Aorta (tissue), 5 donors: Measurements from ENCODE around the gene NFATC3. TPM values are rescaled to one million over a fixed set of nuclear protein-coding genes. Genes with fewer than 3 reads are reported as not detected.

ENCODE experiments used
- ATAC-seq: fragments of 200-7000 bp; cut with Tn5 transposase; one replicate; pipeline ENCODE4 v1.9.1; 2022; ENCODE audit warnings: moderate library complexity; ENCODE audit not compliant: low FRiP score
- DNase-seq, 2 donors: peaks; one replicate each; pipeline ENCODE4 v3.0.0-alpha.2; 2020
- H3K27ac ChIP-seq, 2 donors: one replicate each; pipeline ENCODE4 v1.5.1; 2013; ENCODE audit warnings: low read length in 2 of 2, mild to moderate bottlenecking in 2 of 2, moderate library complexity in 2 of 2, control low read depth in 1 of 2, inconsistent platforms in 1 of 2, low read depth in 1 of 2
- H3K27me3 ChIP-seq, 2 donors: one replicate each; pipeline ENCODE4 v1.6.1; 2013; ENCODE audit warnings: control low read depth in 1 of 2, low read length in 1 of 2, mild to moderate bottlenecking in 1 of 2, moderate library complexity in 1 of 2; ENCODE audit not compliant: insufficient read depth in 2 of 2, control insufficient read depth in 1 of 2
- H3K36me3 ChIP-seq, 2 donors: one replicate each; pipeline ENCODE4 v1.6.1; 2013; ENCODE audit warnings: control low read depth in 1 of 2, low read length in 1 of 2, mild to moderate bottlenecking in 1 of 2; ENCODE audit not compliant: insufficient read depth in 2 of 2, control insufficient read depth in 1 of 2
- H3K4me1 ChIP-seq, 2 donors: one replicate each; pipeline ENCODE4 v1.6.1; 2013; ENCODE audit warnings: low read length in 2 of 2, control low read depth in 1 of 2, mild to moderate bottlenecking in 1 of 2, moderate library complexity in 1 of 2; ENCODE audit not compliant: insufficient read depth in 2 of 2, control insufficient read depth in 1 of 2
- H3K4me3 ChIP-seq, 2 donors: one replicate each; pipeline ENCODE4 v1.5.1; 2013; ENCODE audit warnings: low read length in 2 of 2, control low read depth in 1 of 2, mild to moderate bottlenecking in 1 of 2
- H3K9me3 ChIP-seq: one replicate; pipeline ENCODE4 v1.6.1; 2013; ENCODE audit warnings: mild to moderate bottlenecking, low read length; ENCODE audit not compliant: control insufficient read depth
- WGBS, 2 donors: extraction: QIAGEN DNeasy Blood & Tissue Kit; methylation state at CpG; one replicate each; pipeline ENCODE4 v1.1.7; 2013; 5-methylcytosine and 5-hydroxymethylcytosine counted together
- intact Hi-C, 2 donors: fragments of 100-400 bp; cut with DNase I; formaldehyde crosslinking; loops; one replicate each; pipeline versions ENCODE4 v1.14.2 to v1.15.0; 2022
- polyA plus RNA-seq, 2 donors: library from polyadenylated mRNA; stranded (reverse); fragments of 200-250 nt; gene quantifications; one replicate each; pipeline ENCODE4 v1.2.3, GENCODE V29; 2013
- total RNA-seq, 2 donors: library from RNA; stranded (reverse); fragmentation: NEBNext Ultra II Directional; extraction: Animal tissue kit (Norgen Biotek cat#: 25700); gene quantifications; one replicate each; pipeline ENCODE4 v1.2.1, GENCODE V29; 2021
- donor health status: healthy with polysubstance abuse.
- donor health status: Bipolar disorder and iron deficiency.
- donor health status: DM: no; HTN: no; CAD: no.
- donor health status: DM: no; HTN: no; CAD: no.
- donor health status: DM: yes; HTN: yes; CAD: no.

The NFATC3 gene
- total and polyA plus RNA-seq, 4 donors = 10.3 to 48.4 (median 24.2) TPM

DNA sequence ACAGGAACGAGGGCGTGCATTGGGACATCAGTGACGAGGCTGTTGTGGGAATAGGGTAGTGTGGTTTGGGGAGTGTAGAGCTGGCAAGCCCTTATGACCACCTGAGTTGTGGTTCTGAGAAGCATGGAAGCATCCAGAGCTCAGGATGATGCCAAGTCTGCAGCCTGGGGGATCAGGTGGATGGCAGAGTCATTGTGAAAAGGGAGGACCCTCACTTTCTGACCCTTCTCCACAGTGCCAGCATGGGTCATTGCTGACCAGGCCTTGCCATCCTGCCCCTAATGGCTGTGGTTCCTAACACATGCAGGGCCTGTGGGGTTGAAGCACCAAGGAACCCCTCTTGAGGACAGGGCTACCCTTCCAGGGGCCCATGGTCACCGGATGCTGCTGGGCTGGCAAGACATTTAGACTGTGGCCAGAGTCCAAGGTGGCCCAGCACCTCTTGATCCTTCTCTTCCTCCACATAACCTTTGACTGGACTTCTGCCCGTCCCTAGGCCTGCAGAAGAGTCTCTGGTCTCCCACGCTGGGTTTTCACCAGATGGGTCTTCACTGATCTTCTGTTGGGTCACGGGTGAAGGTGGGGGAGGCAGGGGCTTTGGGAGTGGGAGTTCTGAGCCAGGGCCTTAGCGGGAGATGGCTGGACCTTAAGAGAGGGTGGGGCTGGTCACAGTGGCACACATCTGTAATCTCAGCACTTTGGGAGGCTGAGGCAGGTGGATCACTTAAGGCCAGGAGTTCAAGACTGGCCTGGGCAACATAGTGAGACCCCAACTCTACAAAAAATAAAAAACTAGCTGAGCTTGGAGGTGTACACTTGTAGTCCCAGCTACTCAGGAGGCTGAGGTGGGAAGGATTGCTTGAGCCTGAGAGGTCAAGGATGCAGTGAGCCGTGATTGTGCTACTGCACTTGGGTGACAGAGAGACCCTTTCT is 158.0 kb downstream of the NFATC3 start:
- no peak for ATAC-seq
- no peaks in the 10 kb centered on the region for H3K4me1 ChIP-seq
- H3K27me3 ChIP-seq = no peaks in the 10 kb centered on the region
- intact Hi-C loops = loop anchor here in 1 of 2 donors (5.0 kb wide), 1 partner anchor 84 kb away; no protein-coding TSS in a partner anchor
- 88% methylated on average over 9 of the region's 9 CpGs for WGBS, 2 donors
- no peaks in the 10 kb centered on the region for H3K36me3 ChIP-seq
- H3K4me3 ChIP-seq = no peak overlapping the region
- H3K9me3 ChIP-seq = no peaks in the 10 kb centered on the region
- peak in 1 of 2 donors; percentile 26 for DNase-seq
- H3K27ac ChIP-seq = no peak overlapping the region

DNA sequence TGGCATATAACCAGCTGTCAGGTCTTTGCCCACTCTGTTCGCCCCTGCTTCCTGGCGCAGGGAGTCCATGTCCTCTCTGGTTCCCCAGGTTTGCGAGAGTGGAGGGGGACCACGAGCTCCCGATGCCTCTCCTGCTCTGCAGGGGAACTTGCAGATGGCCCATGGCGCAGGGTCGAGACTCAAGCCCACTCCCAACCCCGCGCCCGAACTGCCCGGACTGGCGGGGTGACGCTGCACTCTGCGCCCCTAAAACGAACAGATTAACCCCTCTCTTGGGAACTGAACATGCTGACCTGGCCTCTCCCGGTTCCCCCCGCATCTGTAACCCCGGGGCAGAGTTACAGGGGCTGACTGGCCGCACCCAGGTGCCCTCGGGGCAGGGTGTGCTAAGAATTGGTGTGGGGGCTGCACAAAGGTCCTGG is 159.3 kb downstream of the NFATC3 start:
- H3K4me1 ChIP-seq = no peaks in the 10 kb centered on the region
- no peaks in the 10 kb centered on the region for H3K9me3 ChIP-seq
- H3K27ac ChIP-seq = no peak overlapping the region
- WGBS, 2 donors = 4 to 5% methylated on average over 20 of the region's 20 CpGs
- ATAC-seq = no peak
- H3K27me3 ChIP-seq = no peaks in the 10 kb centered on the region
- DNase-seq = peak; percentile 48 to 70
- no peaks in the 10 kb centered on the region for H3K36me3 ChIP-seq
- intact Hi-C loops = loop anchor here in 1 of 2 donors (5.0 kb wide), 1 partner anchor 83 kb away; no protein-coding TSS in a partner anchor
- H3K4me3 ChIP-seq = peak overlapping the region; percentile 58 to 74

DNA sequence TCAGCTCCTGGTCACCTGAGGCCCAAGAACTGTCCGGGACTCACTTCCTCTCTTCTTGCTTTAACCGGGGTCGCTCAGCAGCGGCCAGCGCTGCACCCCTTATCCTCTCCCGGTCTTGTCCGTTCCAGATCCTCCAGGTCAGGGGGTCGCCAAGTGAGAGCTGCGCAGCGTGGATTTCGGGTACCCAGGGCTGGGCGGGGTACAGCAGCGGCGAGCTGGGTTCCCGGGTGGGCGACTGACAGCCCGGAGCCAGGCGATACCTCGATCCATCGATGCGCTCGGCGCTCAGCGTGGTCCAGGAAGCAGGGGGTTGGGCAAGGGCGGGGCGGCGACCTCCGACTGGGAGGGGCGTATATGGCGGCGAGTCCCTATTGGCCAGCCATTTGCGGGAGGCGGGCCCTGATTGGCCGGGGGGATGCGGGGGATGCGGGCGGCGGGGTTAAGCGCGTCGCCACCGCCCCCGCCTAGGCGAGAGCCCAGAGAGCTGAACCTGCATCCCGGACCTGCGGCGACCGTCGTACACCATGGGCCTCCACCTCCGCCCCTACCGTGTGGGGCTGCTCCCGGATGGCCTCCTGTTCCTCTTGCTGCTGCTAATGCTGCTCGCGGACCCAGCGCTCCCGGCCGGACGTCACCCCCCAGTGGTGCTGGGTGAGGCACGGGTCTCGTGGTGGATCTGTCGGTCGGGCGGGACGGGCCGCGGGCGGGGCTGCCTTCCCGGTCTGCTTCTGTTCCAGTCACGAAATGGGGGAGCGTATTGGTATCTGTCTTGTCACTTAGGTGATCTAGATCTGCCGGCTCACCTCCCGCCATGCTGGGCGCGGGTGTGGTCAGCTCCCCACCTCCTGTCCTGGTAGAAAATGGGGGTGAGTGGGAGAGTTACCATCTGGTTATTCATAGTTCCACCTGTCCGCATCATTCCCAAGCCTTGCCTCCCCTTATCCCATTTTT is 160.0 kb downstream of the NFATC3 start, which contains the start of gene PLA2G15:
Gene PLA2G15, plus strand, starts transcription at position 471 of the 951 bp plus-strand sequence. Its CDS starts 54 bp downstream, at position 525.
- DNase-seq = peak; percentile 98 to 100
- WGBS, 2 donors = 1% methylated on average over 68 to 75 of the region's 75 CpGs
- H3K4me1 ChIP-seq = no peaks in the 10 kb centered on the region
- intact Hi-C loops = loop anchor here (5.0 kb wide), 2 partner anchors 67 to 82 kb away; partner anchors contain the start of genes PRMT7 (in 1 of the 2) and SLC7A6OS (in 1 of the 2)
- no peak within 1 kb of the TSS for H3K27ac ChIP-seq
- H3K4me3 ChIP-seq = peak within 1 kb of the TSS; percentile 58 to 88
- no peaks in the 10 kb centered on the region for H3K36me3 ChIP-seq
- peak; percentile 98 for ATAC-seq
- H3K27me3 ChIP-seq = no peaks in the 10 kb centered on the region
- H3K9me3 ChIP-seq = no peaks in the 10 kb centered on the region

DNA sequence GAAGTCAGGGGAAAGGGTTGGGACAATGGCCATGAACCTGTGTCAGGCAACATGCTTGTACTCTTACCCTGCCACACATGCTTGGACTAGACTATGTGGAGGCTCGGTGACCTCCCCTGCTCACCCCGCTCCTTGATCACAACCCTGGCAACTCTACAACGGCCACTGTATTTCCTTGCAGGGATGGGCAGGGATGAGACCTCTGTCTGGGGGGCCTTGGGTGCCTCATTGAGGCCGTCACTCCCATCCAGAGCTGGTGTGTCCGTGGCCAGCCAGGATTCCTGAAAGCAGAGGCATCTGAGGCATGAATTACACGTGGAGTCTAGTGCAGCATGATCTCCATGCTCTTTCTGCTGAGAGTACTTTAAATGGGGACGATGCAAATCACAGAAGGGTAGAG is 161.0 kb downstream of the NFATC3 start:
- Histone ChIP-seq H3K9me3 (no peaks in the 10 kb centered on the region), H3K4me1 (no peaks in the 10 kb centered on the region), H3K36me3 (no peaks in the 10 kb centered on the region), H3K27ac (no peak overlapping the region), H3K27me3 (no peaks in the 10 kb centered on the region), H3K4me3 (no peak overlapping the region)
- DNase-seq = peak in 1 of 2 donors; percentile 50
- intact Hi-C loops = loop anchor here in 1 of 2 donors (5.0 kb wide), 1 partner anchor 66 kb away; the partner anchor contains the start of genes PRMT7 and SLC7A6OS
- 69 to 72% methylated on average over 7 of the region's 7 CpGs for WGBS, 2 donors
- no peak for ATAC-seq

DNA sequence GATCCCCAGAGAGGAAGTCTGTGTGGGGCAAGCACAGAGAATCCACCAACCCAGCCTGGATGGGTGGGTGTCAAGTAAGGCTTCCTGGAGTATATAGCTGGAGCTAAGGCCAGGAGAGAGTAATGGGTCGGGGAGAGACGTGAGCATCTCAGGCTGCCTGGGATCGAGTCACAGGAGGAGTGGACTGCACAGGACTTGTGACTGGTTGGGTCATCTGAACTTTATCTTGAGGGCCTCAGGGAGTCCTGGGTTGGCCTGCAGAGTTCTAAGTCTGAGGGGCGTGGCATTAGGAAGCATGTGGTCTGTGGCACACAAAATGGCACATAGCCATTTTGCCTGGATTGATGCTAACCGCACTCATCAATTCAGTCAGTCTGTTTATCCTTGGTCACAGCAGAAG is 161.5 kb downstream of the NFATC3 start:
- Histone ChIP-seq H3K27me3 (no peaks in the 10 kb centered on the region), H3K36me3 (no peaks in the 10 kb centered on the region), H3K9me3 (no peaks in the 10 kb centered on the region), H3K4me1 (no peaks in the 10 kb centered on the region), H3K4me3 (no peak overlapping the region), H3K27ac (no peak overlapping the region)
- WGBS, 2 donors = 74 to 79% methylated on average over 5 of the region's 5 CpGs
- intact Hi-C loops = loop anchor here in 1 of 2 donors (5.0 kb wide), 1 partner anchor 66 kb away; the partner anchor contains the start of genes PRMT7 and SLC7A6OS
- DNase-seq = peak in 1 of 2 donors; percentile 55
- no peak for ATAC-seq

DNA sequence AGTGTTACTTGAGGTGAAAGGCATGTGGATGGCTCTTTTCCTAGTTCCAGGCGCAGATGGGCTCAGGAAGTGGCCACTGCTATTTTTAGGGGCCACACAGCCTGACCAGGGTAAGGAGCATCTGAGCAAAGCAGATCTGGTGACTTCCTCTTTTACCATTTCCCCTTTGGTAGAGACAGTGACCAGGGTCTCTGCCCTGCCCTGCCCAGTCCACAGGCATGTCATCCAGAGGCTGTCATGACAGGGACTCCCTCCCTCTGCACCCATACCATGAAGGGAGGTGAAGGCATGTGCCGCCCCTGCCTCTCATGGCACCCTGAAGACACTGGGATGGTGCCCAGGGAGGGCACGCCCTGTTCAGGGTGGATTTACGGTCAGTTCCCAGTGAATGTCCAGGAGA is 162.2 kb downstream of the NFATC3 start:
- no peaks in the 10 kb centered on the region for H3K27me3 ChIP-seq
- DNase-seq = peak; percentile 66 to 73
- H3K4me1 ChIP-seq = no peaks in the 10 kb centered on the region
- no peak overlapping the region for H3K4me3 ChIP-seq
- no peak overlapping the region for H3K27ac ChIP-seq
- 81 to 83% methylated on average over 4 of the region's 4 CpGs for WGBS, 2 donors
- intact Hi-C loops = loop anchor here in 1 of 2 donors (5.0 kb wide), 1 partner anchor 65 kb away; the partner anchor contains the start of genes PRMT7 and SLC7A6OS
- no peaks in the 10 kb centered on the region for H3K9me3 ChIP-seq
- ATAC-seq = no peak
- no peaks in the 10 kb centered on the region for H3K36me3 ChIP-seq

DNA sequence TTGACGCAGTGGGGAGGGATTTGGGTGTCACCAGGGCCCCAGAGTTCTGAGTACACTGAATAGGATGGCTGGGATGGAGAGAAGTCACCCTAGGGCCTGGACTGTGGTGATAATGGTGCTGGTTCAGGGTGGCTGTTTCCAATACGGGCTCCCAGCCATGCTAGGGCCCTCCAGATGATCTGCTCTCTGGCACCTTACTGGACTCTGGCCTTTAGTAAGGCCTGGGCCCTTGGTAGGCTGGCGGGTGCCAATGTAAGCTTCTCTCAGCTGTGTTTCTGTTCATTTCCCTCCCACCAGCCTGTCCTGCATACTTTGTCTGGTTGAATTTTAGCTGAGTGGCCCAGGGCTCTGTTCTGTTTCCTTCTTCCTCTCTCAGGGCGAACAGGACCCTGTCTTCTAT is 162.8 kb downstream of the NFATC3 start:
- intact Hi-C loops = loop anchor here in 1 of 2 donors (5.0 kb wide), 1 partner anchor 64 kb away; the partner anchor contains the start of genes PRMT7 and SLC7A6OS
- Histone ChIP-seq H3K27me3 (no peaks in the 10 kb centered on the region), H3K4me3 (no peak overlapping the region), H3K27ac (no peak overlapping the region), H3K36me3 (no peaks in the 10 kb centered on the region), H3K9me3 (no peaks in the 10 kb centered on the region), H3K4me1 (no peaks in the 10 kb centered on the region)
- ATAC-seq (no peak), DNase-seq (no peak)
- 38 to 43% methylated on average over 4 of the region's 4 CpGs for WGBS, 2 donors

DNA sequence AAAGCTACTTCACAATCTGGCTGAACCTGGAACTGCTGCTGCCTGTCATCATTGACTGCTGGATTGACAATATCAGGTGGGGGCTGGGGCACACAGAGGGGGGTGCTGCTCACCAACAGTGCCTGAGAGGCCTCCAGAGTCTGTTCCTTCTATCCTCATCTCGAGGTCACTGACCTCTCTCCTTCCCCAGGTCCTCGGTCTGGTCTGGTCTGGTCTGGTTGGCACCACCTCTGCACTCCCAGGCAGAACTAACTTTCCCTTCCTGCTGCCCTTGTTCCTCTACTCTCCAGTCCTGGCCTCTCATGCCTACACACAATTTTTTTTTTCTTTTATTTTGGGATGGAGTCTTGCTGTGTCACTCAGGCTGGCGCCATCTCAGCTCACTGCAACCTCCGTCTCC is 164.2 kb downstream of the NFATC3 start:
- Histone ChIP-seq H3K36me3 (peaks cover 0 to 2% of the 10 kb centered on the region in 2 donors), H3K4me3 (no peak overlapping the region), H3K9me3 (no peaks in the 10 kb centered on the region), H3K4me1 (no peaks in the 10 kb centered on the region), H3K27ac (no peak overlapping the region), H3K27me3 (no peaks in the 10 kb centered on the region)
- WGBS, 2 donors = 90 to 91% methylated on average over 4 of the region's 4 CpGs
- intact Hi-C loops = loop anchor here in 1 of 2 donors (5.0 kb wide), 1 partner anchor 63 kb away; the partner anchor contains the start of genes PRMT7 and SLC7A6OS
- ATAC-seq (no peak), DNase-seq (no peak)
